Stomach (tissue), 4 donors: ENCODE measurements around the gene KCNQ1.

Source experiments
- CTCF ChIP-seq, 7 experiments: fragments of 450-650 bp in 4 of 7; fragments of 200-600 bp in 3 of 7; sonication (generic) in 3 of 7; IDR thresholded peaks; one replicate each; pipeline ENCODE4 v1.5.1; 2016 to 2019; ENCODE audit warnings: antibody characterized with exemption in 7 of 7, control low read depth in 2 of 7, mild to moderate bottlenecking in 1 of 7
- EP300 ChIP-seq: sonication (generic); formaldehyde crosslinking; IDR thresholded peaks from one replicate; pipeline ENCODE4 v1.6.1; 2017; ENCODE audit warnings: antibody characterized with exemption
- POLR2A ChIP-seq, 4 donors: fragments of 450-650 bp; IDR thresholded peaks; one replicate each; pipeline ENCODE4 v1.6.1; 2016; ENCODE audit warnings: antibody characterized with exemption in 4 of 4, control low read depth in 2 of 4, mild to moderate bottlenecking in 1 of 4, moderate library complexity in 1 of 4
- POLR2AphosphoS5 ChIP-seq, 3 donors: sonication (generic); formaldehyde crosslinking; IDR thresholded peaks; one replicate each; pipeline ENCODE4 v1.6.1; 2016; ENCODE audit warnings: antibody characterized with exemption in 3 of 3

- TF ChIP-seq POLR2AphosphoS5 (IDR thresholded peaks at IDR 0.05): no peak
- TF ChIP-seq CTCF (IDR thresholded peaks at IDR 0.05): no peak
- no peak for TF ChIP-seq POLR2A (IDR thresholded peaks at IDR 0.05)
- no peak for TF ChIP-seq EP300
Measured at GRCh38 chr11:2563213-2564007, 118.6 kb downstream of the KCNQ1 start.
